ENCODE measurements around the gene ISLR. TPM values are rescaled to one million over a fixed set of nuclear protein-coding genes. Genes with fewer than 3 reads are reported as not detected.

The ISLR gene
- total and polyA plus RNA-seq, 12 donors = 8.8 to 19.7 (median 13.2) TPM

- 1 to 2% methylated on average over 40 of the region's 40 CpGs for WGBS, 2 donors
- Histone ChIP-seq H3K4me3 (peak overlapping the region; percentile 20 to 64 (median 52)), H3K27ac (peak overlapping the region in 8 of 10 donors; percentile 50 to 89 (median 80)), H3K9me3 (peaks cover 0 to 3% (median 0%) of the 10 kb centered on the region in 11 donors), H3K4me1 (peaks cover 3 to 65% (median 55%) of the 10 kb centered on the region in 9 donors), H3K27me3 (peaks cover 0 to 98% (median 79%) of the 10 kb centered on the region in 7 donors), H3K36me3 (peaks cover 0 to 14% (median 0%) of the 10 kb centered on the region in 9 donors)
- TF ChIP-seq CTCF (IDR thresholded peaks at IDR 0.05) = no peak
- intact Hi-C loops (cut with DNase I) = loop anchor here in 9 of 10 donors (2.0 to 10.0 kb wide), 10 partner anchors 51 to 193 kb away; no protein-coding TSS in a partner anchor
- no peak for DNase-seq
- no peak for ATAC-seq
Measured at GRCh38 chr15:74129586-74130154, 43.8 kb upstream of the ISLR start.

DNA sequence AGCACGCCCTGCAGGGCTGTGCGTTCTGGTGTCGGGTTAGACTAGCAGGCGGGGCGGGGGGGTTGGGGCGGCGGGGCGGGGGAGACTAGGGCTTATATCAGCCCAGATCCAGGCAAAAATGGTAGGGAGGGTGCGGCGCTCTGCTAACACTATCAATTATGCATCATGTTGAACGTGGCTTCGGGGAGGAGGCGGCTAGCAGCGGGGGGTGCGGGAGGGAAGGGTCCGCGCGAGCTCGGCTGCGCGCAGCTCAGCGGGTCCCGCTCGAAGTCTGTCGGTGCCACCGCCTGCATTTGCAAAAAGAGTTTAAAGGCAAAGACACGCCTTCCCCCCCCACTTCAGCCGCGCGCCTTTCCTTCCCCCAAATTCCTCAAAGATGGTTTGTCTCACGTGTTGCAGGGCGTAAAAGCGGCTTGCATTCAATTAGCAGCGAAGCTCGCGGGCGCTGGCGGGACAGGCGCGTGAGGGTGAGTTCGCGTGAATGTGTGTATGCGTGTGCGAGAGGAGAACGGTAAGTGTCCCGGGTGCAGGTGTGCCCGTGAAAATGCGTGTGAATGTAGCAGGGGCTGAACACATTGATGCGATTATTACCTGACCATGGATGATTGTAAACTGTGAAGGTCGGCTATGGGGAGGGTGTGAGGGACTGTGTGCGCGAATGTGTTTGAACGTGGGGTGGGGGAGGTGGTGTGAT lies 43.2 kb upstream of the ISLR start, which contains the start of gene ISLR2:
TSS of gene ISLR2 (plus strand) at position 432 of the 694 bp plus-strand sequence. CDS start 2,169 bp downstream, outside the sequence.
- DNase-seq (no peak), ATAC-seq (no peak)
- TF ChIP-seq CTCF (IDR thresholded peaks at IDR 0.05) = no peak
- Histone ChIP-seq H3K36me3 (peaks cover 0 to 14% (median 0%) of the 10 kb centered on the region in 9 donors), H3K27me3 (peaks cover 0 to 98% (median 79%) of the 10 kb centered on the region in 7 donors), H3K4me1 (peaks cover 3 to 71% (median 60%) of the 10 kb centered on the region in 9 donors), H3K27ac (peak within 1 kb of the TSS in 8 of 10 donors; percentile 50 to 89 (median 80)), H3K9me3 (peaks cover 0 to 4% (median 0%) of the 10 kb centered on the region in 11 donors), H3K4me3 (peak within 1 kb of the TSS; percentile 20 to 64 (median 52))
- 1 to 2% methylated on average over 47 to 53 of the region's 53 CpGs for WGBS, 2 donors
- intact Hi-C loops (cut with DNase I) = loop anchor here in 1 of 10 donors (10.0 kb wide), 1 partner anchor 114 kb away; no protein-coding TSS in a partner anchor

DNA sequence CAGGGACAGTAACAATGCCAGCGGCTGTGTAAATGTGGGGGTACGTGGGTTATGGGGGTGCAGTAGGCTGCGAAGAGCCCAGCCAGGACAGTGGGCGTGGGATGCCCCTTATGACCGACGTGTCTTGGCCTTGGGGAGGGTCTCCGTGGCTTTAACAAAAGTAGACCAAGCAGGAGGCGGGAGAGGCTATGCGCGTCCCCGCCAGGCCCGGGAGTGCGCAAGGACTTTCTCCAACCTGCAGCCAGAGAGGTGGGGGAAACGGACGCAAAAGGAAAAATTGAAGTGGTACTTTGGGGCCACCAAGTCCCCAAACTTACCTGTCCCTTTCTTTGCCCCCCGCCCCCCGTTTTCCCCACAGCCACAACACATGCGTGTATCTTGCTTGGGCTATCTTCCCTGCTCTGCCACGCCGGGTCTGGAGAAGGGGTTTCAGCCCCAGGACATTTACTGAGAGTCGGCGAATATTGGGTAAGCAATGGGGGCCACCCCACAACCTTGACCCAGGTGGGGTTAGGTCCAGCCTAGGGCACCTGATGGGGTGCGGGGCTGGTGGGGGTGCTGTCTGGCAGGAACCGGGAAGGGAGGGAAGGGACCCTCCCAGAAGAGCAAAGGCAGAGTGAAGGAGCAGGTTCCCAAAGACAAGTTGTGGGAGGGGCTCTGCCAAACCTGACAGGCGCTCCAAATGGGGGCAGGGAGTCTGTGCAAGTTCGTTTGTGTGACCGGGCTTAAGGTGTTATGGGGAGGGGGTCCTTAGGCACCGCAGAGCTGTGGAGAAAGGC lies 42.5 kb upstream of the ISLR start:
- Histone ChIP-seq H3K4me3 (peak overlapping the region in 9 of 10 donors; percentile 2 to 64 (median 55)), H3K36me3 (peaks cover 0 to 14% (median 0%) of the 10 kb centered on the region in 9 donors), H3K27me3 (peaks cover 0 to 98% (median 80%) of the 10 kb centered on the region in 7 donors), H3K4me1 (peaks cover 3 to 79% (median 67%) of the 10 kb centered on the region in 9 donors), H3K9me3 (peaks cover 0 to 4% (median 0%) of the 10 kb centered on the region in 11 donors), H3K27ac (peak overlapping the region in 6 of 10 donors; percentile 49 to 89 (median 75))
- intact Hi-C loops (cut with DNase I) = loop anchor here in 1 of 10 donors (10.0 kb wide), 1 partner anchor 114 kb away; no protein-coding TSS in a partner anchor
- TF ChIP-seq CTCF (IDR thresholded peaks at IDR 0.05) = no peak
- no peak for ATAC-seq
- WGBS, 2 donors = 14 to 26% methylated on average over 28 of the region's 28 CpGs
- DNase-seq = no peak

Measured in heart right ventricle (tissue), 16 donors.